VCaP (cell line): Measurements from ENCODE around the gene ARSB.

Source experiments
- H3K27ac ChIP-seq: fragments of 450-650 bp; 2 replicates; pipeline ENCODE4 v1.5.1; 2017
- CTCF ChIP-seq: fragments of 450-650 bp; conservative IDR thresholded peaks from 2 replicates; pipeline ENCODE4 v1.5.1; 2017; ENCODE audit warnings: mild to moderate bottlenecking, moderate library complexity

Gene ARSB

GRCh38 chr5:78827725-78828124 is 157.4 kb downstream of the ARSB start:
- no peak for TF ChIP-seq CTCF
- no peak overlapping the region for H3K27ac ChIP-seq

- H3K27ac ChIP-seq: no peak overlapping the region
- no peak for TF ChIP-seq CTCF
Observed at GRCh38 chr5:78824831-78825281, 160.3 kb downstream of the ARSB start.

- TF ChIP-seq CTCF: no peak
- H3K27ac ChIP-seq: no peak overlapping the region
Observed at GRCh38 chr5:78823196-78823595, 161.9 kb downstream of the ARSB start.

GRCh38 chr5:78821536-78822021 is 163.5 kb downstream of the ARSB start:
- H3K27ac ChIP-seq: no peak overlapping the region
- no peak for TF ChIP-seq CTCF

- H3K27ac ChIP-seq: no peak overlapping the region
- TF ChIP-seq CTCF: no peak
Observed at GRCh38 chr5:78819707-78820106, 165.4 kb downstream of the ARSB start.

GRCh38 chr5:78819166-78819565 is 165.9 kb downstream of the ARSB start:
- no peak for TF ChIP-seq CTCF
- H3K27ac ChIP-seq: no peak overlapping the region

GRCh38 chr5:78816143-78816765 is 168.9 kb downstream of the ARSB start:
- no peak for TF ChIP-seq CTCF

More at GRCh38 chr5:78816143-78816765, 168.9 kb downstream of the ARSB start:
- H3K27ac ChIP-seq: no peak overlapping the region
